Neuronal stem cell (in vitro differentiated cells): ENCODE results near the gene LRRC46.
A peak's percentile ranks its signal among the peaks of the same experiment; 100 is the strongest.

ENCODE experiments used
- DNase-seq: peaks from one replicate; pipeline ENCODE4 v3.0.0-alpha.2; 2013; ENCODE audit warnings: low spot score
- H2AFZ ChIP-seq: one replicate; pipeline ENCODE4 v1.6.1; 2013; ENCODE audit warnings: mild to moderate bottlenecking, low read length, inconsistent platforms
- H2AK5ac ChIP-seq: 2 replicates; pipeline ENCODE4 v1.6.1; 2013; ENCODE audit warnings: low read depth, mild to moderate bottlenecking, inconsistent platforms, low read length, moderate library complexity, mixed read lengths
- H2BK120ac ChIP-seq: 2 replicates; pipeline ENCODE4 v1.6.1; 2013; ENCODE audit warnings: low read depth, mild to moderate bottlenecking, inconsistent platforms, low read length, moderate library complexity, mixed read lengths
- H2BK12ac ChIP-seq: one replicate; pipeline ENCODE4 v1.6.1; 2013; ENCODE audit warnings: low read length, inconsistent platforms
- H2BK15ac ChIP-seq: 2 replicates; pipeline ENCODE4 v1.6.1; 2013; ENCODE audit warnings: mild to moderate bottlenecking, low read length, inconsistent platforms, mixed read lengths
- H2BK5ac ChIP-seq: one replicate; pipeline ENCODE4 v1.6.1; 2013; ENCODE audit warnings: inconsistent platforms, mild to moderate bottlenecking, low read length, moderate library complexity
- H3K14ac ChIP-seq: one replicate; pipeline ENCODE4 v1.6.1; 2013; ENCODE audit warnings: low read length, inconsistent platforms
- H3K18ac ChIP-seq: 2 replicates; pipeline ENCODE4 v1.6.1; 2013; ENCODE audit warnings: low read length, inconsistent platforms
- H3K23ac ChIP-seq: 2 replicates; pipeline ENCODE4 v1.6.1; 2013; ENCODE audit warnings: low read depth, mild to moderate bottlenecking, mixed read lengths, low read length, inconsistent platforms; ENCODE audit not compliant: poor library complexity
- H3K27ac ChIP-seq: replicated peaks from 3 replicates; pipeline ENCODE4 v1.5.1; 2013; ENCODE audit warnings: low read length, inconsistent platforms
- H3K27me3 ChIP-seq, 3 experiments: 2 replicates each; pipeline ENCODE4 v1.6.1; 2013; ENCODE audit warnings: low read length in 3 of 3, mild to moderate bottlenecking in 2 of 3, inconsistent platforms in 1 of 3, low read depth in 1 of 3, mixed read lengths in 1 of 3, moderate library complexity in 1 of 3; ENCODE audit not compliant: control insufficient read depth in 3 of 3, insufficient read depth in 3 of 3
- H3K36me3 ChIP-seq, 2 donors: replicated peaks in 1 of 2; 2 replicates each; pipeline ENCODE4 v1.6.1; 2013; ENCODE audit warnings: low read length in 2 of 2; ENCODE audit not compliant: control insufficient read depth in 2 of 2, insufficient read depth in 2 of 2
- H3K4ac ChIP-seq: 2 replicates; pipeline ENCODE4 v1.6.1; 2013; ENCODE audit warnings: inconsistent platforms, mild to moderate bottlenecking, low read length, moderate library complexity
- H3K4me1 ChIP-seq, 2 donors: 1 replicate in 1 of 2; 2 replicates in 1 of 2; pipeline ENCODE4 v1.6.1; 2013; ENCODE audit warnings: low read length in 2 of 2, low read depth in 1 of 2; ENCODE audit not compliant: control insufficient read depth in 2 of 2, insufficient read depth in 1 of 2
- H3K4me2 ChIP-seq: one replicate; pipeline ENCODE4 v1.6.1; 2013; ENCODE audit warnings: mild to moderate bottlenecking, low read length, inconsistent platforms; ENCODE audit not compliant: insufficient read depth, poor library complexity, severe bottlenecking
- H3K4me3 ChIP-seq, 2 donors: 2 replicates each; pipeline ENCODE4 v1.5.1; 2013; ENCODE audit warnings: low read length in 2 of 2, mild to moderate bottlenecking in 2 of 2, inconsistent platforms in 1 of 2, moderate library complexity in 1 of 2
- H3K79me1 ChIP-seq: one replicate; pipeline ENCODE4 v1.6.1; 2013; ENCODE audit warnings: low read depth, mild to moderate bottlenecking, inconsistent platforms, low read length, moderate library complexity
- H3K9ac ChIP-seq: one replicate; pipeline ENCODE4 v1.6.1; 2013; ENCODE audit warnings: mild to moderate bottlenecking, low read depth, low read length, inconsistent platforms; ENCODE audit not compliant: poor library complexity
- H3K9me3 ChIP-seq, 2 donors: replicated peaks in 1 of 2; 2 replicates each; pipeline versions ENCODE3 to v1.6.1; 2013; ENCODE audit warnings: low read length in 2 of 2, mild to moderate bottlenecking in 2 of 2, inconsistent platforms in 1 of 2, low read depth in 1 of 2, mixed read lengths in 1 of 2, moderate library complexity in 1 of 2; ENCODE audit not compliant: control insufficient read depth in 2 of 2, insufficient read depth in 1 of 2
- H4K8ac ChIP-seq: one replicate; pipeline ENCODE4 v1.6.1; 2013; ENCODE audit warnings: low read depth, mild to moderate bottlenecking, inconsistent platforms, low read length, moderate library complexity
- H4K91ac ChIP-seq: one replicate; pipeline ENCODE4 v1.6.1; 2013; ENCODE audit warnings: low read length, low read depth, mild to moderate bottlenecking, inconsistent platforms; ENCODE audit not compliant: poor library complexity
- WGBS, 2 donors: extraction: QIAGEN DNeasy Blood & Tissue Kit; methylation state at CpG; one replicate each; pipeline ENCODE4 v1.1.7; 2013; ENCODE audit warnings: missing lambda C conversion rate in 2 of 2, mixed read lengths in 1 of 2; ENCODE audit not compliant: insufficient read length in 2 of 2, insufficient replicate concordance in 1 of 2; ENCODE audit errors: extremely low coverage in 2 of 2; 5-methylcytosine and 5-hydroxymethylcytosine counted together

LRRC46 gene

GRCh38 chr17:47829870-47830269 lies 1.6 kb upstream of the LRRC46 start:
- H3K27me3 ChIP-seq: no peaks in the 10 kb centered on the region
- no peak overlapping the region for H3K27ac ChIP-seq
- no peak overlapping the region for H3K18ac ChIP-seq
- no CpG with 5 or more reads among the region's 3 CpGs for WGBS, 2 donors
- H3K36me3 ChIP-seq: peaks cover 21 to 38% of the 10 kb centered on the region in 2 donors
- H4K8ac ChIP-seq: no peak overlapping the region
- no peak overlapping the region for H3K9ac ChIP-seq
- no peak for DNase-seq
- no peak overlapping the region for H2BK5ac ChIP-seq
- no peak overlapping the region for H2BK15ac ChIP-seq
- H3K4me2 ChIP-seq: no peak overlapping the region
- H2AK5ac ChIP-seq: no peak overlapping the region
- no peak overlapping the region for H4K91ac ChIP-seq
- H3K4me1 ChIP-seq: peaks cover 5% of the 10 kb centered on the region in 2 donors
- peaks cover 1% of the 10 kb centered on the region for H3K79me1 ChIP-seq
- H3K4ac ChIP-seq: no peak overlapping the region
- H3K14ac ChIP-seq: no peak overlapping the region
- H3K4me3 ChIP-seq: no peak overlapping the region
- H3K9me3 ChIP-seq: no peaks in the 10 kb centered on the region
- H2BK120ac ChIP-seq: no peak overlapping the region
- H2BK12ac ChIP-seq: no peak overlapping the region
- H3K23ac ChIP-seq: no peak overlapping the region
- H2AFZ ChIP-seq: no peak overlapping the region

GRCh38 chr17:47830396-47831002 lies 971 bp upstream of the LRRC46 start:
- H3K4me3 ChIP-seq: peak overlapping the region; percentile 59 to 85
- no peak overlapping the region for H3K14ac ChIP-seq
- H3K27ac ChIP-seq: no peak overlapping the region
- peaks cover 20 to 38% of the 10 kb centered on the region in 2 donors for H3K36me3 ChIP-seq
- no peak overlapping the region for H3K4ac ChIP-seq
- H3K79me1 ChIP-seq: peaks cover 1% of the 10 kb centered on the region
- H3K27me3 ChIP-seq: no peaks in the 10 kb centered on the region
- H3K9ac ChIP-seq: no peak overlapping the region
- H3K4me1 ChIP-seq: peaks cover 5% of the 10 kb centered on the region in 2 donors
- H4K91ac ChIP-seq: no peak overlapping the region
- H3K18ac ChIP-seq: no peak overlapping the region
- H3K23ac ChIP-seq: no peak overlapping the region
- no peak overlapping the region for H2AFZ ChIP-seq
- H2BK12ac ChIP-seq: no peak overlapping the region
- no peak overlapping the region for H2BK120ac ChIP-seq
- no CpG with 5 or more reads among the region's 18 CpGs for WGBS, 2 donors
- H2BK15ac ChIP-seq: no peak overlapping the region
- H2BK5ac ChIP-seq: no peak overlapping the region
- H3K4me2 ChIP-seq: peak overlapping the region; percentile 63
- H2AK5ac ChIP-seq: no peak overlapping the region
- no peak for DNase-seq
- no peaks in the 10 kb centered on the region for H3K9me3 ChIP-seq
- H4K8ac ChIP-seq: no peak overlapping the region

- Histone ChIP-seq H2BK120ac (no peak overlapping the region), H3K9me3 (no peaks in the 10 kb centered on the region), H2AFZ (peak overlapping the region; percentile 78), H2BK5ac (no peak overlapping the region), H3K4me1 (peaks cover 5% of the 10 kb centered on the region in 2 donors), H3K36me3 (peaks cover 16 to 33% of the 10 kb centered on the region in 2 donors), H3K27ac (no peak overlapping the region), H2AK5ac (no peak overlapping the region), H3K14ac (no peak overlapping the region), H3K18ac (no peak overlapping the region), H3K23ac (no peak overlapping the region), H3K9ac (peak overlapping the region; percentile 72), H3K4me3 (peak overlapping the region; percentile 31 to 59), H3K27me3 (no peaks in the 10 kb centered on the region), H3K4ac (no peak overlapping the region), H4K8ac (no peak overlapping the region), H3K4me2 (peak overlapping the region; percentile 55), H2BK15ac (no peak overlapping the region), H3K79me1 (peaks cover 1% of the 10 kb centered on the region), H4K91ac (no peak overlapping the region), H2BK12ac (no peak overlapping the region)
- no peak for DNase-seq
- WGBS, 2 donors: no CpG with 5 or more reads among the region's 7 CpGs
Observed at GRCh38 chr17:47831934-47832327, 461 bp downstream of the LRRC46 start.

- Histone ChIP-seq H3K27ac (no peak overlapping the region), H3K4me3 (no peak overlapping the region), H3K18ac (no peak overlapping the region), H2BK5ac (no peak overlapping the region), H2AFZ (no peak overlapping the region), H3K23ac (no peak overlapping the region), H2BK120ac (no peak overlapping the region), H2BK12ac (no peak overlapping the region), H4K91ac (no peak overlapping the region), H4K8ac (no peak overlapping the region), H3K4me1 (peaks cover 5 to 7% of the 10 kb centered on the region in 2 donors), H3K14ac (no peak overlapping the region), H2BK15ac (no peak overlapping the region), H3K9ac (no peak overlapping the region), H3K4ac (no peak overlapping the region), H3K36me3 (peaks cover 13 to 26% of the 10 kb centered on the region in 2 donors), H3K27me3 (no peaks in the 10 kb centered on the region), H3K79me1 (peaks cover 2% of the 10 kb centered on the region), H3K4me2 (no peak overlapping the region), H3K9me3 (no peaks in the 10 kb centered on the region), H2AK5ac (no peak overlapping the region)
- DNase-seq: no peak
- WGBS, 2 donors: no CpG with 5 or more reads among the region's 5 CpGs
Observed at GRCh38 chr17:47834756-47835155, 3.3 kb downstream of the LRRC46 start.
